Mammary epithelial cell (primary cell): Measurements from ENCODE around the gene OR7G2.

Experiments
- CTCF ChIP-seq, 2 donors: IDR thresholded peaks in 1 of 2; conservative IDR thresholded peaks in 1 of 2; 2 replicates each; pipeline ENCODE4 v1.5.1; 2011 to 2012; ENCODE audit warnings: inconsistent platforms in 2 of 2, low read length in 2 of 2, mild to moderate bottlenecking in 2 of 2, control low read depth in 1 of 2, low read depth in 1 of 2; ENCODE audit not compliant: insufficient read depth in 1 of 2; ENCODE audit errors: extremely low read depth in 1 of 2
- EZH2 ChIP-seq: IDR thresholded peaks from 2 replicates; pipeline ENCODE4 v1.6.1; 2012; ENCODE audit warnings: low read length, inconsistent platforms, borderline replicate concordance

- TF ChIP-seq CTCF (conservative IDR thresholded peaks at IDR 0.05 in 1 of 2, IDR thresholded peaks at IDR 0.05 in 1 of 2; ENCODE audit: extremely low read depth in 1 of 2, insufficient read depth in 1 of 2, low read depth in 1 of 2, low read length in 2 of 2) (no peak), EZH2 (no peak)
Measured at GRCh38 chr19:9150650-9151049, 43.4 kb upstream of the OR7G2 start.
